GM18861 (cell line): ENCODE data around the gene TMEM8B.
"Not testable (repeated sequence)": the region's sequence is repeated elsewhere in the genome, so short reads cannot be mapped to it uniquely, and the experiment has no call there.

ENCODE experiments used
- ATAC-seq: cut with Tn5 transposase; IDR thresholded peaks from one replicate; pipeline ENCODE4 v1.9.1; 2021; ENCODE audit not compliant: unreplicated experiment

TMEM8B gene

GRCh38 chr9:35905051-35905781 is 76.2 kb downstream of the TMEM8B start:
- ATAC-seq, result no peak

- no peak for ATAC-seq
Measured at GRCh38 chr9:35905912-35906679, 77.1 kb downstream of the TMEM8B start, which contains the start of gene HRCT1. TSS of gene HRCT1 (plus strand) at chr9:35906202. CDS start at chr9:35906288, 86 bp downstream.

- no peak for ATAC-seq
Measured at GRCh38 chr9:35906923-35907699, 78.1 kb downstream of the TMEM8B start.

GRCh38 chr9:35907711-35908503 is 78.9 kb downstream of the TMEM8B start:
- ATAC-seq, result no peak

GRCh38 chr9:35908504-35909125 is 79.6 kb downstream of the TMEM8B start:
- no peak for ATAC-seq

GRCh38 chr9:35909274-35909673 is 80.2 kb downstream of the TMEM8B start, which contains the start of gene SPAAR:
TSS of gene SPAAR (plus strand) at chr9:35909490. CDS start at chr9:35910464, 974 bp downstream.
- ATAC-seq, result no peak

GRCh38 chr9:35909687-35910612 is 80.9 kb downstream of the TMEM8B start:
- no peak for ATAC-seq

GRCh38 chr9:35910613-35911359 is 81.8 kb downstream of the TMEM8B start:
- no peak for ATAC-seq

- no peak for ATAC-seq
Measured at GRCh38 chr9:35911690-35912089, 82.7 kb downstream of the TMEM8B start.

GRCh38 chr9:35912791-35913400 is 83.9 kb downstream of the TMEM8B start:
- no peak for ATAC-seq

- not testable (repeated sequence) for ATAC-seq
Measured at GRCh38 chr9:35913429-35913828, 84.4 kb downstream of the TMEM8B start.

- no peak for ATAC-seq
Measured at GRCh38 chr9:35914301-35914807, 85.3 kb downstream of the TMEM8B start.
